H1 (cell line): ENCODE results near the gene PDE6D. TPM values are rescaled to one million over a fixed set of nuclear protein-coding genes. Genes with fewer than 3 reads are reported as not detected.

Experiments
- ASH2L ChIP-seq: fragments of 200-600, 300-600 bp; sonication (generic); IDR thresholded peaks from one replicate; pipeline ENCODE4 v1.7.1; 2017; ENCODE audit warnings: low read length
- ATF3 ChIP-seq: IDR thresholded peaks from 2 replicates; pipeline ENCODE4 v1.6.1; 2011; ENCODE audit warnings: low read depth, mild to moderate bottlenecking, low read length; ENCODE audit not compliant: insufficient read depth
- BACH1 ChIP-seq: IDR thresholded peaks from 2 replicates; pipeline ENCODE4 v1.6.1; 2012; ENCODE audit warnings: low read length, improper control_type of control experiment
- CBX5 ChIP-seq: fragments of 300-800, 300-1000 bp; sonication (generic); IDR thresholded peaks from 2 replicates; pipeline ENCODE4 v1.7.1; 2016; ENCODE audit warnings: antibody characterized with exemption, low read length, low read depth
- CTBP2 ChIP-seq: IDR thresholded peaks from 2 replicates; pipeline ENCODE4 v1.7.0; 2011; ENCODE audit warnings: borderline replicate concordance, mild to moderate bottlenecking, moderate library complexity, mixed read lengths, low read length; ENCODE audit not compliant: insufficient read depth, insufficient read length
- CTCF ChIP-seq, 3 experiments: IDR thresholded peaks; 1 replicate in 2 of 3; 2 replicates in 1 of 3; pipeline versions ENCODE4 v1.5.1 to v1.6.1; 2011; ENCODE audit warnings: low read length in 3 of 3, mild to moderate bottlenecking in 3 of 3, inconsistent platforms in 2 of 3, low read depth in 1 of 3, moderate library complexity in 1 of 3; ENCODE audit not compliant: insufficient read depth in 1 of 3; ENCODE audit errors: control extremely low read depth in 1 of 3
- EGR1 ChIP-seq: IDR thresholded peaks from 2 replicates; pipeline ENCODE4 v1.6.1; 2011; ENCODE audit warnings: low read depth, low read length, borderline replicate concordance
- EZH2 ChIP-seq: fragments of 200-600 bp; sonication (generic); IDR thresholded peaks from 2 replicates; pipeline ENCODE4 v1.7.1; 2012; ENCODE audit warnings: low read depth, mild to moderate bottlenecking, moderate library complexity, low read length, inconsistent platforms; ENCODE audit not compliant: severe bottlenecking
- GTF2F1 ChIP-seq: IDR thresholded peaks from 2 replicates; pipeline ENCODE4 v1.6.1; 2012; ENCODE audit warnings: low read depth, low read length, improper control_type of control experiment, borderline replicate concordance
- KDM1A ChIP-seq: fragments of 200-600, 300-600 bp; sonication (generic); IDR thresholded peaks from 2 replicates; pipeline ENCODE4 v1.7.1; 2016; ENCODE audit warnings: mild to moderate bottlenecking, low read length, borderline replicate concordance
- NANOG ChIP-seq: IDR thresholded peaks from 2 replicates; pipeline ENCODE4 v1.6.1; 2011; ENCODE audit warnings: low read length, low read depth, mild to moderate bottlenecking, inconsistent platforms; ENCODE audit not compliant: insufficient read depth, poor library complexity, severe bottlenecking
- NRF1 ChIP-seq: IDR thresholded peaks from 2 replicates; pipeline ENCODE4 v1.6.1; 2011; ENCODE audit warnings: mild to moderate bottlenecking, low read depth, low read length, improper control_type of control experiment
- RAD21 ChIP-seq, 2 experiments: IDR thresholded peaks in 1 of 2; conservative IDR thresholded peaks in 1 of 2; 2 replicates each; pipeline ENCODE4 v1.6.1; 2011; ENCODE audit warnings: low read depth in 2 of 2, low read length in 2 of 2, improper control_type of control experiment in 1 of 2, inconsistent platforms in 1 of 2, mild to moderate bottlenecking in 1 of 2, moderate library complexity in 1 of 2
- RBBP5 ChIP-seq: IDR thresholded peaks from 2 replicates; pipeline ENCODE4 v1.7.1; 2012; ENCODE audit warnings: low read depth, mild to moderate bottlenecking, inconsistent platforms, low read length, moderate library complexity, borderline replicate concordance
- RXRA ChIP-seq: IDR thresholded peaks from 2 replicates; pipeline ENCODE4 v1.6.1; 2011; ENCODE audit warnings: low read depth, mild to moderate bottlenecking, low read length, moderate library complexity; ENCODE audit not compliant: insufficient read depth
- SP4 ChIP-seq: IDR thresholded peaks from 2 replicates; pipeline ENCODE4 v1.6.1; 2012; ENCODE audit warnings: low read length, inconsistent platforms
- USF2 ChIP-seq: IDR thresholded peaks from 2 replicates; pipeline ENCODE4 v1.6.1; 2011; ENCODE audit warnings: low read length, improper control_type of control experiment
- YY1 ChIP-seq: IDR thresholded peaks from 2 replicates; pipeline ENCODE4 v1.6.1; 2011; ENCODE audit warnings: low read depth, mild to moderate bottlenecking, low read length
- polyA plus RNA-seq, 7 experiments: library from polyadenylated mRNA; depleted of rRNA in 3 of 7; stranded (reverse) in 5 of 7; unstranded in 2 of 7; fragments of >200 nt in 5 of 7; fragments of 200-250 nt in 2 of 7; gene quantifications; 1 replicate in 5 of 7; 2 replicates in 1 of 7; 4 replicates in 1 of 7; pipeline versions ENCODE4 v1.2.1 to v1.2.3, GENCODE V29; 2011 to 2013; ENCODE audit warnings: missing spikeins in 2 of 7, mixed read lengths in 2 of 7
- total RNA-seq: library from RNA; stranded (reverse); fragmentation: NEBNext Ultra II Directional; extraction: Animal tissue kit (Norgen Biotek cat#: 25700); gene quantifications from 2 replicates; pipeline ENCODE4 v1.2.1, GENCODE V29; 2021

Gene PDE6D
- total and polyA plus RNA-seq, 2 of the 8 experiments (the other 6 are each of a cell fraction or from before 2014, with no cell fraction given) = 33.7 to 63.9 TPM

GRCh38 chr2:231707927-231708772, 72.9 kb downstream of the PDE6D start, which contains the start of gene PTMA (continued):
- TF ChIP-seq RAD21 (IDR thresholded peaks at IDR 0.05 in 1 of 2, conservative IDR thresholded peaks at IDR 0.05 in 1 of 2; ENCODE audit: low read depth in 2 of 2, low read length in 2 of 2) (no peak), SP4 (0 out of 2 replicates have a peak, but pooled peaks have one; percentile 46), CTBP2 (peak; percentile 66), NRF1 (peak; percentile 58), YY1 (no peak), CBX5 (no peak), USF2 (no peak), EZH2 (no peak), ATF3 (no peak), CTCF (IDR thresholded peaks at IDR 0.05; ENCODE audit: control extremely low read depth in 1 of 3, insufficient read depth in 1 of 3, low read depth in 1 of 3, low read length in 3 of 3) (no peak), ASH2L (peak; percentile 74), RXRA (no peak), EGR1 (peak; percentile 72; the same call in 1 of the 2 replicates), GTF2F1 (peak; percentile 97), NANOG (peak; percentile 14), BACH1 (no peak), KDM1A (no peak), RBBP5 (peak; percentile 29; the same call in 1 of the 2 replicates)
